Hepatocyte (in vitro differentiated cells): ENCODE data around the gene ACOT2.
"Not testable (repeated sequence)": the region's sequence is repeated elsewhere in the genome, so short reads cannot be mapped to it uniquely, and the experiment has no call there.

Experiments used
- EZH2 ChIP-seq: fragments of 200-600 bp; sonication (generic); IDR thresholded peaks from 2 replicates; pipeline ENCODE4 v1.6.1; 2016; ENCODE audit warnings: antibody characterized with exemption, mild to moderate bottlenecking, borderline replicate concordance
- EZH2phosphoT487 ChIP-seq: fragments of 200-600 bp; sonication (generic); IDR thresholded peaks from one replicate; pipeline ENCODE4 v1.6.1; 2018; ENCODE audit warnings: antibody characterized with exemption, mild to moderate bottlenecking, low read depth, moderate library complexity; ENCODE audit not compliant: unreplicated experiment, severe bottlenecking
- TF ChIP-seq, protein P1 (sequence below): fragments of 200-600 bp; sonication (generic); IDR thresholded peaks from 2 replicates; pipeline ENCODE4 v1.5.1; 2016; ENCODE audit warnings: antibody characterized with exemption, mild to moderate bottlenecking; ENCODE audit not compliant: poor library complexity

DNA sequence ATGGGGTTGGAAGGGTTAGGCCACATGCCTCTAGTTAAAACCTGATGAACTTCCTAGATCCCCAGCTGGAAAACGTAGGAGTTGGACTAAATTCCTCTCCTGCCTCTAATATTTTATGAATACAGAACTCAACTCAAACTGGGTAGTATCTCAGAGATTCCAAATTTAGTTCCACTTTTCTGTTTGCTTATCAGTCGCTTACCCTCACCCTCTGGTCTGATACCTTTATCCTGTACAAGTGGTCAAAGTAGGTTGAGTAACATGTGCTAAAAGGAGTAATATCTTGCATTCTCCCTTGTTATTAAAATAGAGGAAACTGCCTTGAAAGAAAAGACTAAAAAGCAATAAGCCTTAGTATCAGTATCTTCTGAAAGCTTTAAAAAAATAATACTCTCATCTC is 11.8 kb upstream of the ACOT2 start:
- TF ChIP-seq, protein P1, sequence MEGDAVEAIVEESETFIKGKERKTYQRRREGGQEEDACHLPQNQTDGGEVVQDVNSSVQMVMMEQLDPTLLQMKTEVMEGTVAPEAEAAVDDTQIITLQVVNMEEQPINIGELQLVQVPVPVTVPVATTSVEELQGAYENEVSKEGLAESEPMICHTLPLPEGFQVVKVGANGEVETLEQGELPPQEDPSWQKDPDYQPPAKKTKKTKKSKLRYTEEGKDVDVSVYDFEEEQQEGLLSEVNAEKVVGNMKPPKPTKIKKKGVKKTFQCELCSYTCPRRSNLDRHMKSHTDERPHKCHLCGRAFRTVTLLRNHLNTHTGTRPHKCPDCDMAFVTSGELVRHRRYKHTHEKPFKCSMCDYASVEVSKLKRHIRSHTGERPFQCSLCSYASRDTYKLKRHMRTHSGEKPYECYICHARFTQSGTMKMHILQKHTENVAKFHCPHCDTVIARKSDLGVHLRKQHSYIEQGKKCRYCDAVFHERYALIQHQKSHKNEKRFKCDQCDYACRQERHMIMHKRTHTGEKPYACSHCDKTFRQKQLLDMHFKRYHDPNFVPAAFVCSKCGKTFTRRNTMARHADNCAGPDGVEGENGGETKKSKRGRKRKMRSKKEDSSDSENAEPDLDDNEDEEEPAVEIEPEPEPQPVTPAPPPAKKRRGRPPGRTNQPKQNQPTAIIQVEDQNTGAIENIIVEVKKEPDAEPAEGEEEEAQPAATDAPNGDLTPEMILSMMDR, result not testable (repeated sequence)
- not testable (repeated sequence) for TF ChIP-seq EZH2, EZH2phosphoT487
